Measurements from ENCODE around the gene IGHMBP2.

The IGHMBP2 gene

DNA sequence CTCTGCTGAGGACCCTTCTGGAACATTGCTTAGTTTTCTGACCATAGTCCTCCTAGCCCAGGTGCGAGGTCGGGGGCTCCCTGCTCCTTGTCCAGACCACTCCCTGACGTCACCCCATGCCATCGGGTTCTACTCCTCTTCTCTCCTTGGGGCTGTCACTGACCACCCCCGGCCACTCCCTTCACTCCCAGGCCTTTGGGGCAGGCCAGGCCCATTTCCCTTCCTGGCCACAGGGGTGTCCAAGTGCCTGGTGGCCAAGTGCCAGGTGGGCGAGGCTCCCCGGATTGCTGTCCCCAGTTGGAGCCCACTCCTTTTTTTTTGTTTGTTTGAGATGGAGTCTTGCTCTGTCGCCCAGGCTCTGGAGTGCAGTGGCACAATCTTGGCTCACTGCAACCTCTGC, 57.6 kb downstream of the IGHMBP2 start:
- no peak for DNase-seq (ENCODE audit: low read depth)
- TF ChIP-seq, protein P1, sequence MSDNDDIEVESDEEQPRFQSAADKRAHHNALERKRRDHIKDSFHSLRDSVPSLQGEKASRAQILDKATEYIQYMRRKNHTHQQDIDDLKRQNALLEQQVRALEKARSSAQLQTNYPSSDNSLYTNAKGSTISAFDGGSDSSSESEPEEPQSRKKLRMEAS (IDR thresholded peaks at IDR 0.05; ENCODE audit: low read depth, low read length) = no peak
- no peak for TF ChIP-seq MYC (IDR thresholded peaks at IDR 0.05; ENCODE audit: low read depth, low read length)
- TF ChIP-seq, protein P2, sequence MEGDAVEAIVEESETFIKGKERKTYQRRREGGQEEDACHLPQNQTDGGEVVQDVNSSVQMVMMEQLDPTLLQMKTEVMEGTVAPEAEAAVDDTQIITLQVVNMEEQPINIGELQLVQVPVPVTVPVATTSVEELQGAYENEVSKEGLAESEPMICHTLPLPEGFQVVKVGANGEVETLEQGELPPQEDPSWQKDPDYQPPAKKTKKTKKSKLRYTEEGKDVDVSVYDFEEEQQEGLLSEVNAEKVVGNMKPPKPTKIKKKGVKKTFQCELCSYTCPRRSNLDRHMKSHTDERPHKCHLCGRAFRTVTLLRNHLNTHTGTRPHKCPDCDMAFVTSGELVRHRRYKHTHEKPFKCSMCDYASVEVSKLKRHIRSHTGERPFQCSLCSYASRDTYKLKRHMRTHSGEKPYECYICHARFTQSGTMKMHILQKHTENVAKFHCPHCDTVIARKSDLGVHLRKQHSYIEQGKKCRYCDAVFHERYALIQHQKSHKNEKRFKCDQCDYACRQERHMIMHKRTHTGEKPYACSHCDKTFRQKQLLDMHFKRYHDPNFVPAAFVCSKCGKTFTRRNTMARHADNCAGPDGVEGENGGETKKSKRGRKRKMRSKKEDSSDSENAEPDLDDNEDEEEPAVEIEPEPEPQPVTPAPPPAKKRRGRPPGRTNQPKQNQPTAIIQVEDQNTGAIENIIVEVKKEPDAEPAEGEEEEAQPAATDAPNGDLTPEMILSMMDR (IDR thresholded peaks at IDR 0.05; ENCODE audit: low read depth, low read length) = no peak
- no peak for TF ChIP-seq POLR2A (IDR thresholded peaks at IDR 0.05; ENCODE audit: extremely low read depth, insufficient read length)
- H3K4me3 ChIP-seq (ENCODE audit: low read depth, low read length) = no peak overlapping the region

DNA sequence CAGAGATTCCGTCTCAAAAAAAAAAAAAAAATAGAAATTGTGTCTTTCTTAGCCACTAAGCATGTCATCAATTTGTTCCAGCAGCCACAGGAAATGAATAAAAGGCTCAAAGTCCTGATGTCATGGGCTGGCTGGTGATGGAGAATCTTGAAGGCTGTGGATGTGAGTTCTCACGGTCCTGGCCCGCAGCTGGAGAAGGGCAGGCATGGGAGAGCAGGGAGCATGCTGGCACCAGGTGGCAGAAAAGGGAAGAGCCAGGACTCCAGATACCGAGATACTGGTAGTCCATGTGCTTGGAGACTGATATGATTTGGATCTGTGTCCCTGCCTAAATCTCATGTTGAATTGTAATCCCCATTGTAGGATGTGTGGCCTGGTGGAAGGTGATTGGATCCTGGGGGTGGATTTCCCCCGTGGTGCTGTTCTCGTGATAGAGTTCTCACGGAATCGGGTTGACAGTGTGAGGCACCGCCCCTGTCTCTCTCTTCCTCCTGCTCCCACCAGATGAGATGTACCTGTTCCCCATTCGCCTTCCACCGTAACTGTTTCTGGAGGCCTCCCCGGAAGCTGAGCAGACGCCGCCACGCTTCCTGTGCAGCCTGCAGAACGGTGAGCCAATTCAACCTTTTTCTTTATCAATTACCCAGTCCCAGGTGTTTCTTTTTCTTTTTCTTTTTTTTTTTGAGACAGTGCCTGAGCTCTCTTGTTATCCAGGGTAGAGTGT, 59.0 kb downstream of the IGHMBP2 start:
- no peak overlapping the region for H3K4me3 ChIP-seq (ENCODE audit: low read depth, low read length)
- no peak for TF ChIP-seq MYC (IDR thresholded peaks at IDR 0.05; ENCODE audit: low read depth, low read length)
- TF ChIP-seq, protein P2 (IDR thresholded peaks at IDR 0.05; ENCODE audit: low read depth, low read length) = no peak
- TF ChIP-seq, protein P1 (IDR thresholded peaks at IDR 0.05; ENCODE audit: low read depth, low read length) = 0 out of 2 replicates have a peak, but pooled peaks have one; percentile 29
- DNase-seq (ENCODE audit: low read depth) = no peak

DNA sequence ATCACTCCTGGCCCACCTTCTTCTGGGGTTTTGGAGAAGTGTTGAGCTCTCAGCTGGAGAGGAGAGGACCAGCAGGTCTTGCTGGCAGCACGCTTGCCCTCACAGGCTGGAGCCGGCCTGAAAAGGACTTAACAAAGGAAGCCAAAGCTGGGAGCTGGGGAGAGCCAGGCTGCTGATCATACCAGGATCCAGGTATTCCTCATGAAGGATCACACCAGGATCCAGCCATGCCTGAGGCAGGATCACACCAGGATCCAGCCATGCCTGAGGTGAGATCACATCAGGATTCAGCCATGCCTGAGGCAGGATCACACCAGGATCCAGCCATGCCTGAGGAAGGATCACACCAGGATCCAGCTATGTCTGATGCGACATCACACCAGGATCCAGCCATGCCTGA, 60.1 kb downstream of the IGHMBP2 start:
- TF ChIP-seq, protein P1 (IDR thresholded peaks at IDR 0.05; ENCODE audit: low read depth, low read length) = no peak
- TF ChIP-seq POLR2A (IDR thresholded peaks at IDR 0.05; ENCODE audit: extremely low read depth, insufficient read length) (no peak), MYC (IDR thresholded peaks at IDR 0.05; ENCODE audit: low read depth, low read length) (no peak)
- TF ChIP-seq, protein P2 (IDR thresholded peaks at IDR 0.05; ENCODE audit: low read depth, low read length) = no peak
- DNase-seq (ENCODE audit: low read depth) = no peak
- no peak overlapping the region for H3K4me3 ChIP-seq (ENCODE audit: low read depth, low read length)

DNA sequence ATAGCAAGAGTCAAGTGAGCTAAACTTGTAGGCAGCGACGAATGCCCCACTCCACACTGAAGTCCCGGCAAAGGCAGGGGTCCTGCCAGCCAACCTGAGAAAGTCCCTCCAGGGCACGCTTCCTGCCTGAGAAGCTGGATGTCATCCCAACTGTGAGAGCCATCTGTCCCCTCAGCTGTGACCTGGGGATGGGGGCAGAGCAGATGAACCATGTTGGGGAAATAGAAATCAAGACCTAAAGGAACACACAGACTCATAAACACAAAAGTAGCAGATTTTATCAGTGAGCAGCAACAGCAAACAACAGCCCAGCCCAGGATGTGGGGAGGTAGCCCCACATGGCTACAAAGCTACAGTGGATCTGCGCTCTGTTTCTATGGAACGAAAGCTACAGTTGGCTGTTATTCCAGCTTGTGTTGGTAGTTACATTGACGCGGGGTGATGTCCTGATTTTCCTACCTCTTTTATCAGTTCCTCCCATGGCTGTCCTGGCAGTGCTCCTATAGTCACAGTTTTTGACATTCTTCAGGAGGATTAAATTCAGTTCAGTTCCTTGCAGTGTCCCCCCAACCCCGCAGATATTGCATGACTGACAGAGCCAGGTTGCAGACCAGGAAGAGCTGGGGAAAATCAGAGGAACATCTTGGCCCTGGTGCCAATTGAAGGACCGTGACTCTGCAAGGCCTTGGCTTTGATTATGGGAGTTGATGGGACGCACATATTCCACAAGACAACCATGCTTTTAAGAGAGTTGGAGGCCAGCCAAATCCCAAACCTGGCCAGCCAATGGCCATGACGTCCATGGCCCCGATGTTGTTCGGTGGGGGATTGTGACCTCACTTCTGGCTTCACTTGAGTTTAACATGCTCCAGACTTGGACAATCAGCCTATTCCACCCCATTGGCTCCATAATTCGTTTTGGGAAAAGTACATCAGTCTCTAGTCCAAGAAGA, 62.5 kb downstream of the IGHMBP2 start:
- TF ChIP-seq, protein P2 (IDR thresholded peaks at IDR 0.05; ENCODE audit: low read depth, low read length) = no peak
- TF ChIP-seq, protein P1 (IDR thresholded peaks at IDR 0.05; ENCODE audit: low read depth, low read length) = no peak
- no peak for TF ChIP-seq POLR2A (IDR thresholded peaks at IDR 0.05; ENCODE audit: extremely low read depth, insufficient read length)
- TF ChIP-seq MYC (IDR thresholded peaks at IDR 0.05; ENCODE audit: low read depth, low read length) = no peak
- H3K4me3 ChIP-seq (ENCODE audit: low read depth, low read length) = no peak overlapping the region
- DNase-seq (ENCODE audit: low read depth) = no peak

DNA sequence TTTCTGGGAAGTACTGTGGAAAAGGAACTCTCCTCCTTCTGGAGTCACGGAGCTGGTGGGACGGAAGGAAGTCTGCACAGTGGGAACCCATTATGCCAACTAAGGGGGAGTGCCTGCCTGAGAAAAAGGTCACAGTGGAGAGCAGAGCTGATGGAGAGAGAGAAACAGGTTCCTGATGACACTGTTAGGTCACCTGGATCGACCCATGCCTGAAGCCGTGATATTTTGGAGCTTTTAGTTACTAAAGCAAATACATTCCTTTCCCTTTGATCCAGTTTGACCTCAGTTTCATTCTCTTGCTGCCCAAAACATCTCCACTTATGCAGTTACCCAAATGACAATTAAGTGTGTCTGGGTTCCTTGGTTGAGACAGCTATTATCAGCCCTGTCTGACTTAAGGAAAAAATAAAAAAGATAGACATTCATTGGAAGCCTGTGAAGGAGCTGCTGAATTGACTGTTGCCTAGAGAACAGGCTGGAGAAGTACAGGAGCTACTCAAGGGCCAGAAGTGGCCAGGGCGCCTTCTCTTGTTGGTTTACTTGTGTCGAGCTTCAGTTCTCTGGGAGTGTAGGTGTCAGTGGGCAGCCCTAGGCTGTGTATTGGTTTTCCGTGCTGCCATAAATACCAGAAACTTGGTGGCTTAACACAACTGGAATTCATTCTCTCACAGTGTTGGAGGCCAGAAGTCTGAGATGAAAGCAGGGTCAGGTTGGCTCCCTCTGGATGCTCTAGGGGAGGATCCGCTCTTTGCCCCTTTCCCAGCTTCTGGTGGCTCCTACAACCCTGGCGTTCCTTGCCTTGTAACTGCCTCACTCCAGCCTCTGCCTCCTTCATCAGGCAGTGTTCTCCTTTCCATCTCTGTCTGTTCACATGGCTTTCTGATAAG, 63.4 kb downstream of the IGHMBP2 start:
- TF ChIP-seq, protein P1 (IDR thresholded peaks at IDR 0.05; ENCODE audit: low read depth, low read length) = no peak
- TF ChIP-seq MYC (IDR thresholded peaks at IDR 0.05; ENCODE audit: low read depth, low read length) (no peak), POLR2A (IDR thresholded peaks at IDR 0.05; ENCODE audit: extremely low read depth, insufficient read length) (no peak)
- TF ChIP-seq, protein P2 (IDR thresholded peaks at IDR 0.05; ENCODE audit: low read depth, low read length) = no peak
- no peak overlapping the region for H3K4me3 ChIP-seq (ENCODE audit: low read depth, low read length)
- DNase-seq (ENCODE audit: low read depth) = no peak

Measured in NB4 (cell line).